WERI-Rb-1 (cell line): Measurements from ENCODE around the gene TOR1AIP2.

ENCODE experiments used
- DNase-seq: peaks from one replicate; pipeline ENCODE4 v3.0.0-alpha.2; 2020
- H3K27ac ChIP-seq: fragments of 250-450 bp; sonication (Bioruptor Pico); 2 replicates; pipeline ENCODE4 v1.5.1; 2020; ENCODE audit warnings: mild to moderate bottlenecking, moderate library complexity
- H3K27me3 ChIP-seq: fragments of 250-450 bp; sonication (Bioruptor Pico); 2 replicates; pipeline ENCODE4 v1.5.1; 2021; ENCODE audit warnings: mild to moderate bottlenecking, low read depth, moderate library complexity; ENCODE audit not compliant: insufficient read depth, severe bottlenecking
- H3K36me3 ChIP-seq: fragments of 250-450 bp; sonication (Bioruptor Pico); 2 replicates; pipeline ENCODE4 v1.5.1; 2020; ENCODE audit warnings: mild to moderate bottlenecking, moderate library complexity
- H3K4me3 ChIP-seq: 2 replicates; pipeline ENCODE4 v1.5.1; 2011; ENCODE audit warnings: low read depth, mild to moderate bottlenecking, control low read depth, low read length
- H3K9me3 ChIP-seq: fragments of 250-450 bp; sonication (Bioruptor Pico); 2 replicates; pipeline ENCODE4 v1.5.1; 2021; ENCODE audit warnings: mild to moderate bottlenecking, moderate library complexity; ENCODE audit not compliant: severe bottlenecking
- TF ChIP-seq, protein P1 (sequence below): IDR thresholded peaks from 2 replicates; pipeline ENCODE4 v1.5.1; 2011; ENCODE audit warnings: low read depth, mild to moderate bottlenecking, control low read depth, inconsistent platforms, low read length

Gene TOR1AIP2

DNA sequence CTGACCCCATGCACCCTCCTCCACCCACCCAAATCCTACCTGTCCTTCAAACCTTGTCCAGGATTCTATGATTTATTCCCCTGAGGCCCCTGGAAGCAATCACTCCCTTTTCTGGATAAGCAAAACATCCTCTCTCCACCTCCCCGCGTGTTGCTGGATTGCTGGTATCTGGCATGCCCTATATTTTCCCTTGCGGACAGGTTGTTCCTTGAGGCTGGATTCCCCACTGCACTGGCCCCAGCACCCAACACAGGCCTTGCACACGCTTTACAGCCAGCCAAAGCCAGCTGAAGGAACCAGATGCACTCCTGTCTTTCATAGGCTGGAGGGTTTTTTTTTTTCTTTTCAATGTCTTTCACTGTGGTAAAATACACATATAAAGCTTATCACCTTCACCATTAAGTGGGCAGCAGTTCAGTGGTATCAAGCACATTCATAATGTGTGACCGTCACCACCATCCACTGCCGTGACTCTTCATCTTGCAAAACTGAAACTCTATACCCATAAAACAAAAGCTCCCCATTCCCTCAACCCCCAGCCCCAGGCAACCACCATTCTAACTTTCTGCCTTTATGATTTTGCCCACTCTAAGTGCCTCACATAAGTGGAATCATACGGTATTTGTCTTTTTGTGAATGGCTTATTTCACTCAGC, 50.9 kb downstream of the TOR1AIP2 start:
- TF ChIP-seq, protein P1, sequence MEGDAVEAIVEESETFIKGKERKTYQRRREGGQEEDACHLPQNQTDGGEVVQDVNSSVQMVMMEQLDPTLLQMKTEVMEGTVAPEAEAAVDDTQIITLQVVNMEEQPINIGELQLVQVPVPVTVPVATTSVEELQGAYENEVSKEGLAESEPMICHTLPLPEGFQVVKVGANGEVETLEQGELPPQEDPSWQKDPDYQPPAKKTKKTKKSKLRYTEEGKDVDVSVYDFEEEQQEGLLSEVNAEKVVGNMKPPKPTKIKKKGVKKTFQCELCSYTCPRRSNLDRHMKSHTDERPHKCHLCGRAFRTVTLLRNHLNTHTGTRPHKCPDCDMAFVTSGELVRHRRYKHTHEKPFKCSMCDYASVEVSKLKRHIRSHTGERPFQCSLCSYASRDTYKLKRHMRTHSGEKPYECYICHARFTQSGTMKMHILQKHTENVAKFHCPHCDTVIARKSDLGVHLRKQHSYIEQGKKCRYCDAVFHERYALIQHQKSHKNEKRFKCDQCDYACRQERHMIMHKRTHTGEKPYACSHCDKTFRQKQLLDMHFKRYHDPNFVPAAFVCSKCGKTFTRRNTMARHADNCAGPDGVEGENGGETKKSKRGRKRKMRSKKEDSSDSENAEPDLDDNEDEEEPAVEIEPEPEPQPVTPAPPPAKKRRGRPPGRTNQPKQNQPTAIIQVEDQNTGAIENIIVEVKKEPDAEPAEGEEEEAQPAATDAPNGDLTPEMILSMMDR: no peak
- Histone ChIP-seq H3K4me3 (no peak overlapping the region), H3K9me3 (no peaks in the 10 kb centered on the region), H3K36me3 (no peaks in the 10 kb centered on the region), H3K27me3 (no peaks in the 10 kb centered on the region), H3K27ac (no peak overlapping the region)
- DNase-seq: no peak

DNA sequence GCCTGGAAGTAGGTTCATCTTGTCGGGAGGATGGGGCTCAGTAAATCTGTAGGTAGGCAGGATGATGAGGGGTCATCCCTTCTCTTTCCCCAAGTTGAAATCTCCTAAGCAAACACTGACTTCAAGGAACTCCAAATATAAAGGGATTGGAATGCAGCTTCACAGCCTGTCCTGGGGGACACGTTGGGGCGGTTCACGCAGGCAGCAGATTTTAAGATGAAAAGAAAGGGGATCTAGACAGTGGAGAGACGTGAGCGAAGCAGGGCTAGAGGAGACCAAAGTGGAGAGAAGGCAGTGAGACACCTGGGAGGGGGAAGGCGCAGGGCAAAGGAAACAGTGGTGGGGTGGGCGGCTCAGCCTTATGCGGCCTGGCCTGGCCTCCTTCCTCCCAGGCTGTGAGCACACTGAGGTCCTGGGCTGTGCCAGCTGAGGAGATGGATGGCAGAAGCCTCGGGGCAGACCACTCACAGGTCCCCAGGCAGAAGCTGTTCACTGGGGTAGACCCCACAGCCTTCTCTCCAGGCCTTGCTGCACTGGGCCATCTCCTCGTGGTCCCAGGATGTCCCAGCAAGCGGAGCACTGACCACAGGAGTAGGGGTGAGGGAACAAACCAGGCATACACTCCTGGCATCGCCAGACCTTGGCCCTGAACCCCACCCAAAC, 51.7 kb downstream of the TOR1AIP2 start:
- Histone ChIP-seq H3K9me3 (no peaks in the 10 kb centered on the region), H3K36me3 (no peaks in the 10 kb centered on the region), H3K4me3 (no peak overlapping the region), H3K27me3 (no peaks in the 10 kb centered on the region), H3K27ac (no peak overlapping the region)
- TF ChIP-seq, protein P1: no peak
- DNase-seq: no peak

DNA sequence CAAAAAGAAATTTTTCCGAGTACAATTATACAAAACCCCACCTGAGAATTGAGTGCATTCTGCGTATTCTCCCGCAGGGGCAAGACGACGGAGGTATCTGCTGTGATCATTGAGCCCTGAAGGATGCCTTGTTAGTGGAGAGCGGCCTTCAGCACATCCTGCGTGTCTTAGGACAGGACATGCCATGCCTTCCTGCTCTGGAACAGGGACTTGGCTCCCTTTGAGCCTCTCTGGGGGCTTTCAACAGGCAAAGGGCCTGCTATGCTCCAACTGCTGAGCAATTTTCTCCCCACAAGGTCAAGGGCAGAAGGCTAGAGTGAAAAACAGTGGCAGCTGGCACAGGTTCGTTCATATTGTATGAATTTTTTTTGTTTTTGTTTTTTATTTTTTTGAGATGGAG, 52.4 kb downstream of the TOR1AIP2 start:
- no peaks in the 10 kb centered on the region for H3K27me3 ChIP-seq
- H3K4me3 ChIP-seq: no peak overlapping the region
- no peak overlapping the region for H3K27ac ChIP-seq
- no peak for DNase-seq
- TF ChIP-seq, protein P1: no peak
- H3K9me3 ChIP-seq: no peaks in the 10 kb centered on the region
- no peaks in the 10 kb centered on the region for H3K36me3 ChIP-seq

DNA sequence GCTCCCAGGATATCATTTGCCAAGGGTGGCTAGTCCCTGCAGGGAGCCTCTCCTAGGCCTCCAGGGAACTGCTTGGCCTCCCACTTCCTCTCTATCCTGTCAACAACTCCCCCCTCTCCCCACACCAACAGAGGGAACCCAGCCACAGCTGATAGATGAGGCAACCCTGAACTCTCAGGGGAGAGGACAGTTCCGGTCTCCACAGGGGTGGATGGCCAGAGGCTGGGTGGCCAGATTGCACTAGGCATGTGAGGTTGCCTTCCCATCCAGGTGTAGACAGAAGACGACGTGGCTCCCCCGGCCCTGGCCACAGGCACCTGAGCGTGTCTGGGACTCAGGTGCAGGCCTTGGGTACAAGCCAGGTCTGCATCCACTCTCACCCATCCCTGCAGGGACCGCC, 53.3 kb downstream of the TOR1AIP2 start:
- H3K27ac ChIP-seq: no peak overlapping the region
- no peak overlapping the region for H3K4me3 ChIP-seq
- TF ChIP-seq, protein P1: no peak
- DNase-seq: no peak
- no peaks in the 10 kb centered on the region for H3K27me3 ChIP-seq
- no peaks in the 10 kb centered on the region for H3K36me3 ChIP-seq
- no peaks in the 10 kb centered on the region for H3K9me3 ChIP-seq

DNA sequence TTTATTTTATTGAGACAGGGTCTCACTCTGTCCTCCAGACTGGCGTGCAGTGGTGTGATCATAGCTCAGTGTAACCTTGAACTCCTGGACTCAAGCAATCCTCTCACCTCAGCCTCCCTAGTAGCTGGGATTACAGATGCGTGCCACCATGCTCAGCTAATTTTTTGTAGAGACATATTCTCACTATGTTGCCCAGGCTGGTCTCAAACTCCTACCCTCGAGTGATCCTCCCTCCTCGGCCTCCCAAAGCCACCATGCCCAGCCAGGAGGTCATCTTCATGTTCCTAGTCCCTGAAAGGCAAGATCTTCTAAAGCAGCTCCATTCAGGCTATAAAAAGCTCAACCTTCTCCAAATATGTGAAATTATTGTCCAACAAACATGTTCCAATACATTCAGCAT, 53.9 kb downstream of the TOR1AIP2 start:
- no peak overlapping the region for H3K4me3 ChIP-seq
- H3K27ac ChIP-seq: no peak overlapping the region
- H3K9me3 ChIP-seq: no peaks in the 10 kb centered on the region
- TF ChIP-seq, protein P1: no peak
- no peak for DNase-seq
- no peaks in the 10 kb centered on the region for H3K27me3 ChIP-seq
- H3K36me3 ChIP-seq: no peaks in the 10 kb centered on the region
